OCI-LY1 (cell line): ENCODE measurements around the gene PAEP.

Experiments
- CTCF ChIP-seq: fragments of 200-600 bp; sonication (generic), shearing (Covaris generic); IDR thresholded peaks from 2 replicates; pipeline ENCODE4 v1.5.1; 2017; ENCODE audit warnings: mild to moderate bottlenecking, antibody characterized with exemption, low read length, moderate library complexity, mixed read lengths
- EZH2 ChIP-seq: fragments of 200-600 bp; sonication (generic), shearing (Covaris generic); IDR thresholded peaks from 2 replicates; pipeline ENCODE4 v1.8.0; 2017; ENCODE audit warnings: borderline replicate concordance, mixed run types, mild to moderate bottlenecking, antibody characterized with exemption, low read length, moderate library complexity, mixed read lengths

DNA sequence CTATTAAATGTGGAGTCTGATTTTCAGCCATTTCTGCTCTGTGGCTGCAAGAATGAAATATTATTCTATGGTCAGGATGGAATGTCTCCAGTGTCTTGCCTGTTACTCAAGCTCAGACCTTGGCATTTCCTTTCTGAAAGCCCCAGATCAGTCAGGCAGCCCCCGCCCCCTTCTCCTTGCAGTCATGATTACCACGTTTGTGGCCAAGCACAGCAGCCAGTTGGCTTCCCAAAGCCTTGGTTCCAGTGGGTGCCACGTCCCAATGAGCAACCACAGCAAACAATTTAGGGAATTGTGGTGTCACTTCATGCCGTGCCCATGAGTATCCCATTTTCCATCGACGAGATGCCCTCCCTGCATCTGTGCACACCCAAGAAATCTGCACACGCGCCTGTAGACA lies 25.3 kb upstream of the PAEP start:
- TF ChIP-seq EZH2 (no peak), CTCF (no peak)
